Measurements from ENCODE around the gene ADAMTSL5.
"Not testable (repeated sequence)": the region's sequence is repeated elsewhere in the genome, so short reads cannot be mapped to it uniquely, and the experiment has no call there.

The ADAMTSL5 gene

DNA sequence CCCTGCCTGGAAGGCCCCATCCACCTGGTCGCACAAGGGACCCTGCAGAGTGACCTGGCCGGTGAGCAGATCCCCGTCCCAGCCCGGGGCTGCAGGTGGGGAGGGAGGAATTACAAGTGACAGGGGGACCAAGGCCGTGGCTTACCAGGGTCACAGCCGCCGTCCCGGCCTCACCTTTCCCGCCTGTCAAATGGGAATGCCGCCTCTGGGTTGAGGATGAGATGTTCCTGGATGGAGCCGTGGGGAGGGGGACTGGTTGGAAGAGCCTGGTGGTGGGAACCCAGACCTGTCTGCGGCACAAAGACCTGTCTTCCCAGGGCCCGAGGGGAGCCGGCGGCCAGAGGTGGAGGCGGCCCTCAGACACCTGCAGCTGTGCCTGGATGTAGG is 16.6 kb upstream of the ADAMTSL5 start:
- no peak for DNase-seq (ENCODE audit: low read depth)

DNA sequence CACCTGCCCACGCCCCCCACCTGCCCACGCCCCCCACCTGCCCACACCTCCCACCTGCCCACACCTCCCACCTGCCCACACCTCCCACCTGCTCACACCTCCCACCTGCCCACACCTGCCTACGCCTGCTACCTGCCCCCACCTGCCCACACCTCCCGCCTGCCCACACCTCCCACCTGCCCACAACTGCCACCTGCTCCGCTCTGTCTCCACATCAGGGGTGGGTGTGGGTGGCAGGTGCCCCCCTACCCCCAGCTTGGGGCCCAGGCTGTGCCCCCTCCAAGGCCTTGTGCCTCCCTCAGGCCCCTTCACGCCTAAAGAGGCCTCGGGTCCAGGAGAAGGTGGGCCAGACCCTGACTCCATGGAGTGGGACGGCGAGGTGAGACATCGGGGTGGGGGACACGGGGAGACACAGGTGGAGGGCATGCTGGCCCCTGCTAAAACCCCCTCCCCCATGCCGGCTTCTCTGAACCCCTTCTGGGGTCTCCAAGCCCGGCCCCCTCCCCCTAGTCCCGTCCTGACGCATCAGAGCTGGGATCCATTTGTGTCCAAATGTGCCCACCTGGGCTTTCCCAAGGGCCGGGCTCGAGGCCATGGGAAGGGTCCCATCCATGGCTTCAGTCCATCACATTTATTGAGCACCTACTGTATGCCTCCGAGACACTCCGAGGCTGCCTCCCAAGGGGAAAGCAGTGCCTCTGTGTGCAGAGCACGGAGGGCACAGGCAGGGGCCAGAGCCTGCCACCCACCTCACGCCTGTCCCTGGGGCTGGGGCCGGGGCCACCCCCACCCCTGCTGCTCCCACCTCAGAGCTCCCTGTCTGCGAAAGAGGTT is 16.0 kb upstream of the ADAMTSL5 start:
- DNase-seq (ENCODE audit: low read depth) = no peak

DNA sequence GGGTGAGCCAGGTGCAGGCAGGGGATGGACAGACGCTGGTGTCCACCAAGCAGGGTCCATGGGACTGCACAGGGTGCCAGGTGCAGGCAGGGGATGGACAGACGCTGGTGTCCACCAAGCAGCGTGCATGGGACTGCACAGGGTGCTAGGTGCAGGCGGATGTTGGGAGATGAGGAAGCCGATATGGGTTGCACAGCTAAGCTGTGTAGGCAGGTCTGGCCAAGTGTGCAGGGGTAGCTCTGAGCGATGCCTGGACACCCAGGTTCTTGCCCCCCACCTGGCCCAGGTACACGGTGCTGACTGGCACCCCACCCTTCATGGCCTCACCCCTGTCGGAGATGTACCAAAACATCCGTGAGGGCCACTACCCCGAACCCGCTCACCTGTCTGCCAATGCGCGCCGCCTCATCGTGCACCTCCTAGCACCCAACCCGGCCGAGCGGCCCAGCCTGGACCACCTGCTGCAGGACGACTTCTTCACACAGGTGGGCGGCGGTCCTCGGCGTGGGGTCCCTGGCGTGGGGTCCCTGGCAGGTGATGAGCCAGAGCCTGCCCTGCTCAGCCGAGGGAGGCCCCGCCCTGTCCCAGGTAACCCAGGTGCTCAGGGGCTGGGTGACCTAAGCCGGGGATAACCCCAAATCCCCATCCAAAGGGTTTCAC is 15.0 kb upstream of the ADAMTSL5 start:
- no peak for DNase-seq (ENCODE audit: low read depth)

DNA sequence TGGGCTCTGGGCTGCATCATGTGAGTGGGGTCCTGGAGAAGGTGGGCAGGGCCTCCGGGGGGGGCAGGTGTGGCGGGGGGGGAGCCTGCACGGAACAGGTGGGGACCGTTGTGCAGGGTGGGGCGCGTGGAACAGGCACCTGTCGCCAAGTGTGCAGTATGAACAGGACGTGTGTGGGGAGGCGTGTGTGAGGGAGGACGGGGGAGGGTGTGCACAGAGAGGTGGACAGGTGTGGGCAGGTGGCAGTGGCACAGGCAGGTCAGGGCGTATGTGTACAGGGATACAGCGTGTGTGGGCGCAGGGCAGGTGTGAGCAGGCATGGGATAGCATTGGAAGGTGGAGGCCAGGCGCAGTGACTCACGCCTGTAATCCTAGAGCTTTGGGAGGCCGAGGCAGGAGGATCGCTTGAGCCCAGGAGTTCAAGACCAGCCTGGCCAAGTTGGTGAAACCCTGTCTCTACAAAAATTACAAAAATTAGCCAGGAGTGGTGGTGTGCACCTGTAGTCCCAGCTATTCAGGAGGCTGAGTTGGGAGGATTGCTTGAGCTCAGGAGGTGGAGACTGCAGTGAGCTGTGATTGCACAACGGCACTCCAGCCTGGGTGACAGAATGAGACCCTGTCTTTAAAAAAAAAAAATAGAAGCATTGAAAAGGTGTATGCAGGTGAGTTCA is 14.3 kb upstream of the ADAMTSL5 start:
- DNase-seq (ENCODE audit: low read depth) = no peak

GRCh38 chr19:1526066-1526778 is 13.4 kb upstream of the ADAMTSL5 start:
- DNase-seq (ENCODE audit: low read depth) = no peak

DNA sequence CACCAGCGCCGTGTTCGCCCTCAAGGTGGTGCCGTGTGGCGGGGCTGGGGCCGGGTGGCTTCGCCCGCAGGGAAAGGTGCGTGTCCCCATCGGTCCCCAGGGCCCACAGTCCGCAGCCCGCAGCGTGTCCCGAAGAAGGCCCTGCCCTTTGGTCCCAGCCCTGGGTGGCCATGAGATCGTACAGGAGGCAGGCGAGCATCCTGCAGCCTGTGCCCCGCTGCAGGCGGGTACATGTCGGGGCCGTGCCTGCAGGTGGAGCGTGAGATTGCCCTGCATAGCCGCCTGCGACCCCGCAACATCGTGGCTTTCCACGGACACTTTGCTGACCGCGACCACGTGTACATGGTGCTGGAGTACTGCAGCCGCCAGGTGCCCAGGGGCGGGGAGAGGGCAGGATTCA is 12.5 kb upstream of the ADAMTSL5 start:
- no peak for DNase-seq (ENCODE audit: low read depth)

GRCh38 chr19:1524972-1525325 is 12.1 kb upstream of the ADAMTSL5 start:
- no peak for DNase-seq (ENCODE audit: low read depth)

- DNase-seq (ENCODE audit: low read depth) = no peak
Measured at GRCh38 chr19:1524287-1524971, 11.6 kb upstream of the ADAMTSL5 start.

DNA sequence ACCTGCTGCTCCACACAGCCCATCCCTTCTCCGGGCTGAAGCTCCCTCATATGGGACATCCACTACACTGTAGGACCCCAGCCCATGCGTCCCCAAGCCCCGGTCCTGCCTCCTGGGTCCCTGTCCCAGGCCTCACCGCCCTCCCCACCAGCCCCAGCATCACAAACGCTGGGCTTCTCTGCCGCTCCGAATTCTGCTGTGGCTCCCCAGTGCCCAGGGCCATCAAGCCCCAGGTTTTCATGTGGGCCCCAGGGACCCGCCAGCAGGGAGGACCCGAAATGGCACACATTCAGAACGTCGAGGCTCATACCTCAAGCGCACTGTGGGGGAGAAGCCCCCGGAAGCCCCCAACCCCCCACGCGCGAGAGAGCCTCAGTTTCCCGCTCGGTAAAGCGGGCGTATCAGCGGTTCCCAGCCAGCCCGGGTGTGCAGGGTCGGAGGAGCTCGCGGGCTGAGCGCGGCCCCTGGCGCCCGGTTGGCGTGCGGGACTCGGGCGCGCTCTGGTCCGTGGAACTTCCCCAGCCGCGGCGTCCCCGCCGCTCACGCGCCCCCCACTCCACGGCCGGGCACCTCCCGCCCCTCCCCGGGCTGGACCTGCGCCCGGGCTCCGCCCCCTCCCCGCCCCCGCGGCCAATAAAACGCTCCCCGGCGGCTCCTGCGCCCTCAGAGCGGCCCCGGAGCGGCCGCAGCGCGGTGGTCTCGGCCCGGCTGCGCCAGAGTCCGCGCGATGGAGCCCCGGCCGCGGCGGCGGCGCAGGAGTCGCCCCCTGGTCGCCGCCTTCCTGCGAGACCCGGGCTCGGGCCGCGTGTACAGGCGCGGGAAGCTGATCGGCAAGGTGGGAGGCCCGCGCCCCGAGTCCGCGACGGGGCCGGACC is 10.8 kb upstream of the ADAMTSL5 start, which contains the start of gene PLK5:
Gene PLK5 (plus strand): TSS at position 666 of the 875 bp plus-strand sequence. CDS start 2,920 bp downstream, outside the sequence.
- no peak for DNase-seq (ENCODE audit: low read depth)

- DNase-seq (ENCODE audit: low read depth) = no peak
Measured at GRCh38 chr19:1522838-1523237, 10.0 kb upstream of the ADAMTSL5 start.

DNA sequence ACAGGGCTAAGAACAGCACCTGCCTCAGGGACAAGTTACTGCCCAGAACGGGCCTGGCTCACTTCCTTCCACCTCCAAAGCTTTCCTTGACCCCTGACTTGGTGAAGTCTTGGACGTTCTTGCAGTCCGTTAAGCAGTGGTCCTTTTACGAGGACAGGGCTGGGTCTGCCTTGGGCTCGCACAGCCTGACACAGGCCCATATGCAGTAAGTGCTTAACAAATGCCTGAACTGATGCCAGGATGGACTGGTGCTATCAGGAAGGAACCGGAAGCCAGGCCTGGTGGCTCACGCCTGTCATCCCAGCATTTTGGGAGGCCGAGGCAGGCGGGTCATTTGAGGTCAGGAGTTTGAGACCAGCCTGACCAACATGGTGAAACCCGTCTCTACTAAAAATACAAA is 9.2 kb upstream of the ADAMTSL5 start:
- no peak for DNase-seq (ENCODE audit: low read depth)

DNA sequence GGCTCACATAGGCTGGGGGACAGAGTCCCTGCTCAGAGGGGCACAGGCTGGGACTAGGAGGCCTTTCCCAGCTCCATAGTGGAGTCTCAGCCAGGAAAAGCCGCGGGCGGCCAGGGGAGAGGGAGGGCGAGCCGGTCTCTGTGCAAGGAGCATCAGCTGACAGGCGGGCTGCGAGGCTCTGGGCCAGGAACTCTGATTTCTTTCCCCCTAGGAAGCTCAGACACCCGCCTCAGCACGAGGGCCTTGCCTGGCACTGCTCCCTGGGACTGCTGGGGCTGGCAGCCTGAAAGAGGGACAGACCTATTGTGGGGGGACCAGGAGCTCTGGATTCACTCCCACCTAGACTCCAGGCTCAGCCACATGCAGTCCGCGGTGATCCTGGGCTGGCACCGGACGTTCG is 8.8 kb upstream of the ADAMTSL5 start:
- no peak for DNase-seq (ENCODE audit: low read depth)

DNA sequence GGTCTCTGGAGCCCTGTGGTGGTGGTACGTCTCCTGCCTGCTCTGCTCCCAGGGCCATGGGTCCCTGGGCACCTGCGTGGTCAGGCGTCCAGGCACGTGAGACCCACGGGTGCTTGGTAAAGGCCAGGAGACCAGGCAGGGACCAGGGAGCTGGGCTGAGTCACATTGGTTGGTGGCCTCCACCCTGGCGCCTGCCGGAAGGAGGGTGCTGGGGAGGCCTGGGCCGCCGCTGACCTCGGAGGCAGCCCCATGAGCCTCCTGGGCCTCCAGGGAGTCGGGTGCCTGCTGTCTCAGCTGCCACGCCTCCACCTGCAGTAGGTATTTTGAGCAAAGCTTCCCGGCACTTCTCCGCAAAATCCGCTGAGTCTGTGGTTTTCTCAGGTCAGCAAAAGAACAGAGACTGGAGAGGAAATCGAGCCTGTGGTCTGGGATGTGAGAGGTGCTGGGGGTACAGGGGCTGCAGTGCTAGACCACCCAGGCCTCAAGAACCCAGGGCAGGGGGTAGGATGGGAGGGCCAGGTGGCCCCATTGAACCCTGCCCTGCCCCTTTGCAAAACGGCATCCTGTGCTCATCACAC is 7.5 kb upstream of the ADAMTSL5 start:
- DNase-seq (ENCODE audit: low read depth) = no peak

GRCh38 chr19:1519802-1520201 is 7.0 kb upstream of the ADAMTSL5 start:
- DNase-seq (ENCODE audit: low read depth) = not testable (repeated sequence)

DNA sequence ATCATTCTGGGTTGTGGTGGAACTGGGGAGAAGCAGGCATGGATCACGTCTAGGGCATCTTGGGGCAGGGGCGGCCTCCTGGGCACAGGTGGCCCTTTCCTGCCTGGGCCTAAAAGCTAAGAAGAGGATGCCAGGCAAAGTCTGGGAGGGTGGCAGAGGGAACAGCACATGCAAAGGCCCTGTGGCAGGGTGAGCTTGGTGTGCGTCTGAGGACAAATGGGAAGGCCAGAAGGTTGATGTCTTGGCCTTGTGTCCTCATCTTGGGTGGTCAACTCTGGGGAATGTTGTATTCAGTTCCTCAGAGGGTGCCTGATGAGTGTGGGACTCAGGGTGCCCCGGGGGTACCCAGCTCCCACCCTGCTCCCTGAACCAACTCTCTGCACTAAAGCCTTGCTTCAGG is 5.7 kb upstream of the ADAMTSL5 start:
- no peak for DNase-seq (ENCODE audit: low read depth)

GRCh38 chr19:1516395-1516753 is 3.6 kb upstream of the ADAMTSL5 start:
- no peak for DNase-seq (ENCODE audit: low read depth)

DNA sequence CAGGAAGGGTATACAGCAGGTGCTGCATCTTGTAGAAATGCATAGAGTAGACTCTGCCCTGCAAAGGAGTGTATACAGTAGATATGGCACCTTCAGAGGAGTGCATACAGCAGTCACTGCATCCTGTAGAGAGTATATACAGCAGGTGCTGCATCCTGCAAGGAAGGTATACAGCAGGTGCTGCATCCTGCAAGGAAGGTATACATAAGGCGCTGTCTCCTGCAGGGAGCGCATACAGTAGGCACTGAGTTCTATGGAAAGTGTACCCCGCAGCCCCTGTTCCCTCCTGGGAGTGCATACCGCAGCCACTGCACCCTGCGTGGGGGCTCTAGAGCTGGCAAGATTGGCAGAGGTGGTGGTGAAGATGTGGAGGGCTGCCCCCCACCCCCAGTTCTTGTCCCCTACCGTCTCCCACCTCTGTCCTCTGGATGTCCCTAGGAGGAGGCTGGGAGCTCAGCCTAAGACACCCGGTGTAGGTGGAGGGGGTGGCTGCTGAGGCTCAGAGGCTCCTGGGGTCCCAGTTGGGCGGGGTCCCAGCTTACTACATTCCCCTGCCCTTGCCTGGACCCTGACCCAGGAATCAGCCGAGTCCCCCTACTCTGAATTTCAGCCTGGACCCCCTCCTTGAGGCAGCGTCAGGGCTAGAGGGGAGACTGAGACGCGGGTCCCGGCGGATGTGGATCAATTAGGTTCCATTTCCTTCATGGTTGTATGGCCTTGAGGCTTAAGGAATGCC is 2.3 kb upstream of the ADAMTSL5 start:
- no peak for DNase-seq (ENCODE audit: low read depth)

DNA sequence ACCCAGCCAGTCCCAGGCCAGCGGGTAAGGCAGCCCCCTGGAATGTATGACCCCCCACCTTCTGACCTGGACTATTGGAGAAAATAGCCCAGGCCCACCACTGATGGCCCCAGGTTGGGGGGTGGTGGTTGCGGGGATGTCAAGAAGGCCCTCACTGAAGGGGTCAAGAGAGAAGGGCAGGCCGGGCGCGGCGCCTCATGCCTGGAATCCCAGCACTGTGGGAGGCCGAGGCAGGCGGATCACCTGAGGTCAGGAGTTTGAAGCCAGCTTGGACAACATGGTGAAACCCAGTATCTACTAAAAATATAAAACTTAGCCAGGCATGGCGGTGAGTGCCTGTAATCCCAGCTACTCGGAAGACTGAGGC is 1.5 kb upstream of the ADAMTSL5 start:
- no peak for DNase-seq (ENCODE audit: low read depth)

GRCh38 chr19:1513499-1514294 is 878 bp upstream of the ADAMTSL5 start:
- peak; percentile 17 for DNase-seq (ENCODE audit: low read depth)

Measured in fibroblast of the conjunctiva (primary cell).